ENCODE data around the gene SLC13A3. TPM values are rescaled to one million over a fixed set of nuclear protein-coding genes. Genes with fewer than 3 reads are reported as not detected.

Gene SLC13A3
- polyA plus RNA-seq, 2 of the 4 experiments (the other 2 are of a cell fraction), result 0.19 TPM; not detected in 1

DNA sequence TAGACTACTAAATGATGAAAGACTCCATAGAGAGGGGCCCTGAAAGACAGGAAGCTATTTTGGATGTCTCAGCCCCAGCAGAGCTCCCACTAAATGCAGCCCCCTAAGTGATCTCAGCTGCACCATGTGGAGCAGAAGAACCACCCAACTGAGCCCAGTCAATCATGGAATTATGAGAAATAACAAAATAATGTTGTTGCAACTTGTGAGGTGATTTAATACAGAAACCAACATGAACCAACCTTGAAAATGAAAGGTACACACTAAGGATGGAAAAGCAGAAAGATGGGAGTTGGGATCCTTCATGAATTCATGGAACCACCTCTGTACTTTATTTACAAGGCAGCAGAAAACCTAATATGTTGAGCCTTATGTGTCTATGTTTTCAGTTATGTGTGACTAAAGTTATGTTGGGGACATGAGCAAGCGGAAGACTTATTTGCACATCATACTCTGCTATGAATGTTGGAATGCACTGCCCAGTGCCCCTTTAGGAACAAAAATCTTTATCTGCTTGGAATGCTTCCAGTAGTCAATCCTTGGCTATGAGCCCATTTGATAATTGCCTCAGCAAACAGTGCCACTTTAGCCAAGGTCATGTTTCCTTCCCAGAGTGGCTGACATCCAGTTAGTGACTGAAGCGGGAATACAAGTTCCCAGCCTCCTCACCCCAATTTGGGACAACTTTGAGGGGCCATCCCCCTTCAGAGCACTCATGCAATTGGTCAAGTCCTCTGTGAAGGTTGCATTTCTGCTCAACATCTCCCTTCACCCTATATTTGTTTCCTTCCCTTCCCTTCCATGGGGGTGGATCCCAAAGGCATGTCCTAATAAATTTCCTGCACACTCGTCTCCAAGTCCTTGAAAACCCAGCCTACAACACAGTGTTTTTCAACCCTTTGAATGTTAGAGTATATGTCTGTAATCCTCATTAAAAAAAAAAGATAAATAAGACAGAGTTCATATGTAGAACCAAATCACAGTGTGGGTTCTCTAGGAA lies 19.6 kb upstream of the SLC13A3 start (continued):
- TF ChIP-seq MYC (IDR thresholded peaks at IDR 0.05; ENCODE audit: borderline replicate concordance, low read length) (no peak), KDM1A (IDR thresholded peaks at IDR 0.05; ENCODE audit: low read depth) (no peak)

DNA sequence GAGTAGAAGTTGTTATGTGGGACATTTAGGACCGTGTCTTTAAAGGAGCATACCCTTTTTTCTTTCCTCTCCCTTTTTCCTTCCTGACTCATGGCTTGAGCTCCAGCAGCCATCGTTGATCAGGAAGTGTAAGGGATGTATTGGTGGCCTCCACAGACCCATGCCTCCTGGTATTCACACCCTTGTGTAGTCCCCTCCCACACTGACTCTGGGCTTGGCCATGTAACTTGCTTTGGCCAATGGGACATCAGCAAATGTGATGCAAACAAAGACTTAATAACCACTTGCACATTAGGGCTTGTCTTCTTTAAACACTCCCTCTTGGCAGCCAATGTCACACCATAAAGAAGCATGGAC lies 18.9 kb upstream of the SLC13A3 start:
- no peak overlapping the region for H3K4me3 ChIP-seq
- POLR2A ChIA-PET, result no interaction called here
- no peak overlapping the region for H3K27ac ChIP-seq
- WGBS (ENCODE audit: missing lambda C conversion rate), result 3% methylated on average over 2 of the region's 2 CpGs
- ATAC-seq (no peak), DNase-seq (ENCODE audit: low read depth in 1 of 2, low spot score in 1 of 2) (no peak), FAIRE-seq (no peak)
- no peak overlapping the region for H3K4me2 ChIP-seq
- TF ChIP-seq RFX5 (IDR thresholded peaks at IDR 0.05), result no peak
- no peak for TF ChIP-seq RNF2 (IDR thresholded peaks at IDR 0.05; ENCODE audit: borderline replicate concordance, low read depth)
- TF ChIP-seq SREBF2 (IDR thresholded peaks at IDR 0.05), result no peak
- TF ChIP-seq CBX2 (IDR thresholded peaks at IDR 0.05; ENCODE audit: borderline replicate concordance, low read depth), result no peak
- no peak for TF ChIP-seq RCOR1 (IDR thresholded peaks at IDR 0.05; ENCODE audit: low read depth, low read length)
- no peak for TF ChIP-seq RAD21 (conservative IDR thresholded peaks at IDR 0.05 in 1 of 2, IDR thresholded peaks at IDR 0.05 in 1 of 2)
- no peak for TF ChIP-seq POLR2A (IDR thresholded peaks at IDR 0.05; ENCODE audit: low read length)
- no peak for TF ChIP-seq SMC3 (IDR thresholded peaks at IDR 0.05)
- TF ChIP-seq, protein P1, sequence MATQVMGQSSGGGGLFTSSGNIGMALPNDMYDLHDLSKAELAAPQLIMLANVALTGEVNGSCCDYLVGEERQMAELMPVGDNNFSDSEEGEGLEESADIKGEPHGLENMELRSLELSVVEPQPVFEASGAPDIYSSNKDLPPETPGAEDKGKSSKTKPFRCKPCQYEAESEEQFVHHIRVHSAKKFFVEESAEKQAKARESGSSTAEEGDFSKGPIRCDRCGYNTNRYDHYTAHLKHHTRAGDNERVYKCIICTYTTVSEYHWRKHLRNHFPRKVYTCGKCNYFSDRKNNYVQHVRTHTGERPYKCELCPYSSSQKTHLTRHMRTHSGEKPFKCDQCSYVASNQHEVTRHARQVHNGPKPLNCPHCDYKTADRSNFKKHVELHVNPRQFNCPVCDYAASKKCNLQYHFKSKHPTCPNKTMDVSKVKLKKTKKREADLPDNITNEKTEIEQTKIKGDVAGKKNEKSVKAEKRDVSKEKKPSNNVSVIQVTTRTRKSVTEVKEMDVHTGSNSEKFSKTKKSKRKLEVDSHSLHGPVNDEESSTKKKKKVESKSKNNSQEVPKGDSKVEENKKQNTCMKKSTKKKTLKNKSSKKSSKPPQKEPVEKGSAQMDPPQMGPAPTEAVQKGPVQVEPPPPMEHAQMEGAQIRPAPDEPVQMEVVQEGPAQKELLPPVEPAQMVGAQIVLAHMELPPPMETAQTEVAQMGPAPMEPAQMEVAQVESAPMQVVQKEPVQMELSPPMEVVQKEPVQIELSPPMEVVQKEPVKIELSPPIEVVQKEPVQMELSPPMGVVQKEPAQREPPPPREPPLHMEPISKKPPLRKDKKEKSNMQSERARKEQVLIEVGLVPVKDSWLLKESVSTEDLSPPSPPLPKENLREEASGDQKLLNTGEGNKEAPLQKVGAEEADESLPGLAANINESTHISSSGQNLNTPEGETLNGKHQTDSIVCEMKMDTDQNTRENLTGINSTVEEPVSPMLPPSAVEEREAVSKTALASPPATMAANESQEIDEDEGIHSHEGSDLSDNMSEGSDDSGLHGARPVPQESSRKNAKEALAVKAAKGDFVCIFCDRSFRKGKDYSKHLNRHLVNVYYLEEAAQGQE (IDR thresholded peaks at IDR 0.05), result no peak
- no peak for TF ChIP-seq NR3C1 (IDR thresholded peaks at IDR 0.05)
- TF ChIP-seq, protein P2, sequence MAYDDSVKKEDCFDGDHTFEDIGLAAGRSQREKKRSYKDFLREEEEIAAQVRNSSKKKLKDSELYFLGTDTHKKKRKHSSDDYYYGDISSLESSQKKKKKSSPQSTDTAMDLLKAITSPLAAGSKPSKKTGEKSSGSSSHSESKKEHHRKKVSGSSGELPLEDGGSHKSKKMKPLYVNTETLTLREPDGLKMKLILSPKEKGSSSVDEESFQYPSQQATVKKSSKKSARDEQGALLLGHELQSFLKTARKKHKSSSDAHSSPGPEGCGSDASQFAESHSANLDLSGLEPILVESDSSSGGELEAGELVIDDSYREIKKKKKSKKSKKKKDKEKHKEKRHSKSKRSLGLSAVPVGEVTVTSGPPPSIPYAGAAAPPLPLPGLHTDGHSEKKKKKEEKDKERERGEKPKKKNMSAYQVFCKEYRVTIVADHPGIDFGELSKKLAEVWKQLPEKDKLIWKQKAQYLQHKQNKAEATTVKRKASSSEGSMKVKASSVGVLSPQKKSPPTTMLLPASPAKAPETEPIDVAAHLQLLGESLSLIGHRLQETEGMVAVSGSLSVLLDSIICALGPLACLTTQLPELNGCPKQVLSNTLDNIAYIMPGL (CRISPR knock-in tag; IDR thresholded peaks at IDR 0.05; ENCODE audit: borderline replicate concordance), result no peak
- no peak for TF ChIP-seq JUNB (IDR thresholded peaks at IDR 0.05)
- no peak for TF ChIP-seq ZNF302 (CRISPR knock-in tag; IDR thresholded peaks at IDR 0.05)
- TF ChIP-seq TFCP2L1 (CRISPR knock-in tag; IDR thresholded peaks at IDR 0.05), result no peak
- TF ChIP-seq POLR2AphosphoS2 (conservative IDR thresholded peaks at IDR 0.05; ENCODE audit: low read length), result no peak
- no peak for TF ChIP-seq ESRRA (IDR thresholded peaks at IDR 0.05; ENCODE audit: borderline replicate concordance, low read length)
- TF ChIP-seq CHD2 (IDR thresholded peaks at IDR 0.05; ENCODE audit: low read length, partially characterized antibody), result no peak
- no peak for TF ChIP-seq NPAS2 (CRISPR knock-in tag; IDR thresholded peaks at IDR 0.05; ENCODE audit: borderline replicate concordance)
- no peak for TF ChIP-seq JUN (IDR thresholded peaks at IDR 0.05)
- H3K4me1 ChIP-seq, result no peaks in the 10 kb centered on the region
- peaks cover 24% of the 10 kb centered on the region for H3K9me3 ChIP-seq
- CTCF ChIA-PET, result interaction anchor here (1.7 to 4.1 kb wide), 2 partner anchors 11 to 107 kb away, joined by 4 to 22 read pairs; no protein-coding TSS in a partner anchor
